Activated T-helper 17 cell treated with anti-CD3 and anti-CD28 coated beads, Interleukin-2, amount 50 U/mL, for 72 hours (primary cell): ENCODE data around the gene ITLN2. TPM values are rescaled to one million over a fixed set of nuclear protein-coding genes. Genes with fewer than 3 reads are reported as not detected.
"Not testable (repeated sequence)": the region's sequence is repeated elsewhere in the genome, so short reads cannot be mapped to it uniquely, and the experiment has no call there.

Source experiments
- ATAC-seq: fragments of 150-1000 bp; cut with Tn5 transposase; replicated peaks from 2 replicates; pipeline ENCODE4 v1.10.0; 2021; ENCODE audit warnings: mild to moderate bottlenecking, moderate library complexity
- H3K27ac Mint-ChIP-seq: one replicate; pipeline ENCODE4 v1.8.0; 2022; ENCODE audit warnings: mixed read lengths
- H3K27me3 Mint-ChIP-seq: one replicate; pipeline ENCODE4 v1.8.0; 2022; ENCODE audit warnings: mixed read lengths
- H3K36me3 Mint-ChIP-seq: one replicate; pipeline ENCODE4 v1.8.0; 2022; ENCODE audit warnings: low read depth, mild to moderate bottlenecking, mixed read lengths
- H3K4me1 Mint-ChIP-seq: one replicate; pipeline ENCODE4 v1.8.0; 2022; ENCODE audit warnings: mixed read lengths
- H3K4me3 Mint-ChIP-seq: one replicate; pipeline ENCODE4 v1.8.0; 2022; ENCODE audit warnings: mild to moderate bottlenecking, mixed read lengths
- H3K9me3 Mint-ChIP-seq: one replicate; pipeline ENCODE4 v1.8.0; 2022; ENCODE audit warnings: mixed read lengths
- total RNA-seq, 2 donors: library from RNA; stranded (reverse); gene quantifications; one replicate each; pipeline ENCODE4 v1.2.3, GENCODE V29; 2022

Gene ITLN2
- total RNA-seq, 2 donors from 2014 or later, result not detected

DNA sequence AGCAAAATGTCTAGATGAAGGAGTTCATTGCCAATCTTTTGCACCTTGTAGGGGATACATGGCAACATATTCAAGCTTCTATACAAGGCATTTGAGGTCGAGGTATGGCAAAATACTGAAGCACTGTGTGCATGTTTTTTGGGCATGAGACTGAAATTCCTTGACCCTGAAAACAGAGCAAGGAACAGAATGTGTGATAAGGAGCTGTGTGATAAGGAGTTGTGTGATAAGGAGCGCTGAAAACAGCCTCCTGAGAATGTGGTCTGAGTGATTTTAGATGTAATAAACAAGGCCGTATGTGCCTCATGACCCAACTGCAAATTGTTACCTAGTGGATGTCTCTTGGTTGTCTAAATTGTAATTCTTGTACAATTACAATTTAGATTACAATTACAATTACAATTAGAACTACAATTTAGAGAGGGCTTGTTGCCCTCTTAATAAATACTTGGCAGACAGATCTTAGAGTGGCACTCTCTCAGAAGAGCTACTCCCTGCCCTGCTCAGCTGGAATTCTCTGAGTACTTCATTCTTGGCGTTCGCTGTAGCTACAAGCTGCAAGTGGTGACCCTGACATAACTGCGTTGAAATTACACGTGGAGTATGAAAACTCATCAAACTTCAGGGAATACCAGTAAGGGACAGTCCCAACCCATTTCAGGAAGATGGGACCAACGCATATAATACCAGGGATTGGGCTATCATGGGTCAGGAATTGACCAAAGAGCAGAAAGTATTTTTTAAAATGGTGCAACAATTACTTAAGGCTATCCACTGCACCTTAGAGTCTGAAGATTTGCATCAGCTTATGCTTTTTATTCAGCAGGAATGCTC lies 49.6 kb downstream of the ITLN2 start:
- no peak overlapping the region for H3K27ac Mint-ChIP-seq
- no peaks in the 10 kb centered on the region for H3K27me3 Mint-ChIP-seq
- H3K4me1 Mint-ChIP-seq, result no peaks in the 10 kb centered on the region
- no peaks in the 10 kb centered on the region for H3K9me3 Mint-ChIP-seq
- H3K4me3 Mint-ChIP-seq, result no peak overlapping the region
- H3K36me3 Mint-ChIP-seq, result no peaks in the 10 kb centered on the region
- no peak for ATAC-seq

DNA sequence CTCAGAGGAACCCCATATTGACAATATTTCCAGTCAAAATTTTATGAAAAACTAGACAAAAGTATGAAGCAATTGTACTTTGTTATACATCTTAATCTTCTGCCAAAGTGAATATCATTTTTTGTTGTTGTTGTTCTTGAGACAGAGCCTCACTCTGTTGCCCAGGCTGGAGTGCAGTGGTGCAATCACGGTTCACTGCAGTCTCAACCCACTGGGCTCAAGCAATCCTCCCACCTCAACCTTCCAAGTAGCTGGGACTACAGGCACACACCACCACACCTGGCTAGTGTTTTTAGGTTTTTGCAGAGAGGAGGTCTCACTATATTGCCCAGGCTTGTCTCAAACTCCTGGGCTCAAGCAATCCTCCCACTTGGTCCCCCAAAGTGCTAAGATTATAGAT lies 52.4 kb downstream of the ITLN2 start:
- not testable (repeated sequence) for ATAC-seq, H3K4me3 Mint-ChIP-seq, H3K36me3 Mint-ChIP-seq, H3K4me1 Mint-ChIP-seq, H3K27ac Mint-ChIP-seq, H3K9me3 Mint-ChIP-seq, H3K27me3 Mint-ChIP-seq

DNA sequence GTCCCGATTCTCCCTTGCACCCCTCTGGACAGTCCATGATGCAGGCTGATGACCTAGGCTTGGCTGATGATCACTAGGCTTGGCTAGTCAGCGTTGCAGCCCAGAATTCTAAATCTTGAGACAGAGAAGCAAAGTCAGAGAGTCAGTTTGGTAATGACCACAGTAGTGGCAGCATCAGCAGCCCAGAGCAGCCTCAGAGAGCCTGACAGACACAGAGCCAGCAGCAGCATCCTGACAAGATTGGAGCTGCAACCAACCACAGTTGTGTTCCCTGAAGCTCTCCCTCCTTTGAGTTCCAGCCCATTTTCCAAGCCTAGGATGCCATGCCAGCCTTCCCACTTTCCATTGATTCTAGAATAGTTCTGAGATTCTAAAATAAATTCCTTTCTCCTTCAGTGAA lies 52.8 kb downstream of the ITLN2 start:
- H3K4me3 Mint-ChIP-seq, result no peak overlapping the region
- H3K36me3 Mint-ChIP-seq, result no peaks in the 10 kb centered on the region
- no peaks in the 10 kb centered on the region for H3K27me3 Mint-ChIP-seq
- no peaks in the 10 kb centered on the region for H3K4me1 Mint-ChIP-seq
- no peak overlapping the region for H3K27ac Mint-ChIP-seq
- ATAC-seq, result no peak
- H3K9me3 Mint-ChIP-seq, result no peaks in the 10 kb centered on the region

- not testable (repeated sequence) for H3K36me3 Mint-ChIP-seq, H3K27ac Mint-ChIP-seq, H3K4me3 Mint-ChIP-seq, H3K9me3 Mint-ChIP-seq, H3K4me1 Mint-ChIP-seq, H3K27me3 Mint-ChIP-seq, ATAC-seq
Observed at GRCh38 chr1:160900683-160901082, 53.9 kb downstream of the ITLN2 start.

Other genes starting within 250 kb of the ITLN2 start
- 100 to 1,000 TPM; 151 to 179 TPM for gene CD48, start 243.0 kb downstream of the ITLN2 start, total RNA-seq
- gene SLAMF7, start 215.6 kb downstream of the ITLN2 start, total RNA-seq, result 10 to 100 TPM in 1 of 2 donors, 1 to 10 TPM in 1; 4.5 to 15.0 TPM
- gene LY9, start 158.6 kb downstream of the ITLN2 start, total RNA-seq, result 1 to 10 TPM; 1.9 to 3.2 TPM
- gene CD244, start 91.9 kb downstream of the ITLN2 start, total RNA-seq, result under 1 TPM in 1 of 2 donors, not detected in 1; 0.48 TPM
- not detected for gene ITLN1, start 69.6 kb downstream of the ITLN2 start, total RNA-seq
- gene F11R, start 66.3 kb upstream of the ITLN2 start, total RNA-seq, result 100 to 1,000 TPM in 1 of 2 donors, 10 to 100 TPM in 1; 13.0 to 110 TPM
- gene TSTD1, start 84.2 kb upstream of the ITLN2 start, total RNA-seq, result 100 to 1,000 TPM in 1 of 2 donors, 10 to 100 TPM in 1; 38.7 to 119 TPM
- gene USF1, start 91.2 kb upstream of the ITLN2 start, total RNA-seq, result 10 to 100 TPM; 51.6 to 66.9 TPM
- 100 to 1,000 TPM; 180 to 207 TPM for gene ARHGAP30, start 115.1 kb upstream of the ITLN2 start, total RNA-seq
- gene NECTIN4, start 134.7 kb upstream of the ITLN2 start, total RNA-seq, result under 1 TPM; 0.22 to 0.32 TPM
- not detected for gene KLHDC9, start 143.6 kb upstream of the ITLN2 start, total RNA-seq
- 100 to 1,000 TPM in 1 of 2 donors, 10 to 100 TPM in 1; 72.1 to 107 TPM for gene PFDN2, start 163.2 kb upstream of the ITLN2 start, total RNA-seq
- 10 to 100 TPM; 38.9 to 74.6 TPM for gene NIT1, start 163.3 kb upstream of the ITLN2 start, total RNA-seq
- 10 to 100 TPM; 39.9 to 41.3 TPM for gene DEDD, start 177.9 kb upstream of the ITLN2 start, total RNA-seq
- gene UFC1, start 199.2 kb upstream of the ITLN2 start, total RNA-seq, result 100 to 1,000 TPM; 184 to 209 TPM
- 10 to 100 TPM; 28.6 to 30.1 TPM for gene USP21, start 204.7 kb upstream of the ITLN2 start, total RNA-seq
- 10 to 100 TPM; 27.3 to 44.9 TPM for gene PPOX, start 211.6 kb upstream of the ITLN2 start, total RNA-seq
- 10 to 100 TPM; 55.7 to 60.9 TPM for gene B4GALT3, start 222.7 kb upstream of the ITLN2 start, total RNA-seq
- gene ADAMTS4, start 244.2 kb upstream of the ITLN2 start, total RNA-seq, result 1 to 10 TPM; 2.2 to 3.1 TPM
- gene NDUFS2, start 247.6 kb upstream of the ITLN2 start, total RNA-seq, result 100 to 1,000 TPM in 1 of 2 donors, 10 to 100 TPM in 1; 96.5 to 102 TPM